Activated T-helper 17 cell treated with anti-CD3 and anti-CD28 coated beads, Interleukin-2, amount 50 U/mL, for 72 hours (primary cell): ENCODE results near the gene MUL1. TPM values are rescaled to one million over a fixed set of nuclear protein-coding genes. Genes with fewer than 3 reads are reported as not detected.

Source experiments
- ATAC-seq: fragments of 150-1000 bp; cut with Tn5 transposase; replicated peaks from 2 replicates; pipeline ENCODE4 v1.10.0; 2021; ENCODE audit warnings: mild to moderate bottlenecking, moderate library complexity
- H3K27ac Mint-ChIP-seq: one replicate; pipeline ENCODE4 v1.8.0; 2022; ENCODE audit warnings: mixed read lengths
- H3K27me3 Mint-ChIP-seq: one replicate; pipeline ENCODE4 v1.8.0; 2022; ENCODE audit warnings: mixed read lengths
- H3K36me3 Mint-ChIP-seq: one replicate; pipeline ENCODE4 v1.8.0; 2022; ENCODE audit warnings: low read depth, mild to moderate bottlenecking, mixed read lengths
- H3K4me1 Mint-ChIP-seq: one replicate; pipeline ENCODE4 v1.8.0; 2022; ENCODE audit warnings: mixed read lengths
- H3K4me3 Mint-ChIP-seq: one replicate; pipeline ENCODE4 v1.8.0; 2022; ENCODE audit warnings: mild to moderate bottlenecking, mixed read lengths
- H3K9me3 Mint-ChIP-seq: one replicate; pipeline ENCODE4 v1.8.0; 2022; ENCODE audit warnings: mixed read lengths
- total RNA-seq, 2 donors: library from RNA; stranded (reverse); gene quantifications; one replicate each; pipeline ENCODE4 v1.2.3, GENCODE V29; 2022

MUL1 gene
- 10 to 100 TPM; 11.6 to 16.3 TPM for total RNA-seq

GRCh38 chr1:20507564-20508410 lies at the start of gene MUL1:
Gene MUL1 (minus strand): TSS chr1:20508151. CDS start chr1:20508024, 127 bp downstream.
- Mint-ChIP-seq H3K4me1 (peaks cover 10% of the 10 kb centered on the region), H3K27me3 (peaks cover under 1% of the 10 kb centered on the region), H3K4me3 (peak within 1 kb of the TSS; percentile 82), H3K27ac (peak within 1 kb of the TSS; percentile 74), H3K36me3 (peaks cover 24% of the 10 kb centered on the region), H3K9me3 (no peaks in the 10 kb centered on the region)
- peak; percentile 99 for ATAC-seq

GRCh38 chr1:20555758-20556120 lies 47.8 kb upstream of the MUL1 start:
- Mint-ChIP-seq H3K4me3 (no peak overlapping the region), H3K36me3 (no peaks in the 10 kb centered on the region), H3K27me3 (peaks cover 23% of the 10 kb centered on the region), H3K9me3 (no peaks in the 10 kb centered on the region), H3K4me1 (no peaks in the 10 kb centered on the region), H3K27ac (no peak overlapping the region)
- ATAC-seq, result no peak

- no peaks in the 10 kb centered on the region for H3K9me3 Mint-ChIP-seq
- no peak for ATAC-seq
- H3K36me3 Mint-ChIP-seq, result no peaks in the 10 kb centered on the region
- H3K27ac Mint-ChIP-seq, result no peak overlapping the region
- H3K27me3 Mint-ChIP-seq, result peaks cover 22% of the 10 kb centered on the region
- H3K4me3 Mint-ChIP-seq, result no peak overlapping the region
- H3K4me1 Mint-ChIP-seq, result no peaks in the 10 kb centered on the region
Measured at GRCh38 chr1:20555025-20555757, 47.2 kb upstream of the MUL1 start.

GRCh38 chr1:20552728-20553445 lies 44.9 kb upstream of the MUL1 start:
- peaks cover 19% of the 10 kb centered on the region for H3K27me3 Mint-ChIP-seq
- no peaks in the 10 kb centered on the region for H3K4me1 Mint-ChIP-seq
- no peak for ATAC-seq
- H3K36me3 Mint-ChIP-seq, result no peaks in the 10 kb centered on the region
- no peak overlapping the region for H3K4me3 Mint-ChIP-seq
- H3K27ac Mint-ChIP-seq, result no peak overlapping the region
- no peaks in the 10 kb centered on the region for H3K9me3 Mint-ChIP-seq

GRCh38 chr1:20551945-20552727 lies 44.2 kb upstream of the MUL1 start, which contains the start of gene FAM43B:
Gene FAM43B (plus strand): TSS chr1:20552573. CDS start chr1:20552974, 401 bp downstream.
- Mint-ChIP-seq H3K36me3 (no peaks in the 10 kb centered on the region), H3K4me3 (no peak within 1 kb of the TSS), H3K9me3 (no peaks in the 10 kb centered on the region), H3K27me3 (peaks cover 19% of the 10 kb centered on the region), H3K4me1 (no peaks in the 10 kb centered on the region), H3K27ac (no peak within 1 kb of the TSS)
- no peak for ATAC-seq

GRCh38 chr1:20551161-20551560 lies 43.2 kb upstream of the MUL1 start:
- Mint-ChIP-seq H3K27ac (no peak overlapping the region), H3K4me1 (no peaks in the 10 kb centered on the region), H3K27me3 (peaks cover 25% of the 10 kb centered on the region), H3K36me3 (no peaks in the 10 kb centered on the region), H3K4me3 (no peak overlapping the region), H3K9me3 (no peaks in the 10 kb centered on the region)
- ATAC-seq, result no peak

- no peaks in the 10 kb centered on the region for H3K36me3 Mint-ChIP-seq
- no peak for ATAC-seq
- no peaks in the 10 kb centered on the region for H3K4me1 Mint-ChIP-seq
- H3K27ac Mint-ChIP-seq, result no peak overlapping the region
- no peaks in the 10 kb centered on the region for H3K9me3 Mint-ChIP-seq
- peaks cover 27% of the 10 kb centered on the region for H3K27me3 Mint-ChIP-seq
- no peak overlapping the region for H3K4me3 Mint-ChIP-seq
Measured at GRCh38 chr1:20546637-20547036, 38.7 kb upstream of the MUL1 start.

GRCh38 chr1:20540281-20540680 lies 32.3 kb upstream of the MUL1 start:
- Mint-ChIP-seq H3K27me3 (peaks cover 35% of the 10 kb centered on the region), H3K36me3 (no peaks in the 10 kb centered on the region), H3K27ac (no peak overlapping the region), H3K9me3 (no peaks in the 10 kb centered on the region), H3K4me1 (no peaks in the 10 kb centered on the region), H3K4me3 (no peak overlapping the region)
- ATAC-seq, result no peak

- no peaks in the 10 kb centered on the region for H3K36me3 Mint-ChIP-seq
- H3K4me1 Mint-ChIP-seq, result no peaks in the 10 kb centered on the region
- peaks cover 47% of the 10 kb centered on the region for H3K27me3 Mint-ChIP-seq
- H3K4me3 Mint-ChIP-seq, result no peak overlapping the region
- no peaks in the 10 kb centered on the region for H3K9me3 Mint-ChIP-seq
- H3K27ac Mint-ChIP-seq, result no peak overlapping the region
- no peak for ATAC-seq
Measured at GRCh38 chr1:20538760-20539551, 31.0 kb upstream of the MUL1 start.

- Mint-ChIP-seq H3K9me3 (no peaks in the 10 kb centered on the region), H3K27ac (no peak overlapping the region), H3K36me3 (no peaks in the 10 kb centered on the region), H3K4me1 (no peaks in the 10 kb centered on the region), H3K4me3 (no peak overlapping the region), H3K27me3 (peaks cover 50% of the 10 kb centered on the region)
- ATAC-seq, result no peak
Measured at GRCh38 chr1:20538227-20538626, 30.3 kb upstream of the MUL1 start.

GRCh38 chr1:20534659-20535417 lies 26.9 kb upstream of the MUL1 start:
- Mint-ChIP-seq H3K27me3 (peaks cover 48% of the 10 kb centered on the region), H3K27ac (no peak overlapping the region), H3K9me3 (no peaks in the 10 kb centered on the region), H3K4me3 (no peak overlapping the region), H3K4me1 (no peaks in the 10 kb centered on the region), H3K36me3 (no peaks in the 10 kb centered on the region)
- no peak for ATAC-seq

GRCh38 chr1:20533635-20534034 lies 25.7 kb upstream of the MUL1 start:
- Mint-ChIP-seq H3K36me3 (no peaks in the 10 kb centered on the region), H3K9me3 (no peaks in the 10 kb centered on the region), H3K4me1 (no peaks in the 10 kb centered on the region), H3K27ac (no peak overlapping the region), H3K4me3 (no peak overlapping the region), H3K27me3 (peaks cover 50% of the 10 kb centered on the region)
- ATAC-seq, result no peak

GRCh38 chr1:20530901-20531300 lies 22.9 kb upstream of the MUL1 start:
- H3K4me3 Mint-ChIP-seq, result no peak overlapping the region
- no peaks in the 10 kb centered on the region for H3K9me3 Mint-ChIP-seq
- H3K27me3 Mint-ChIP-seq, result peaks cover 57% of the 10 kb centered on the region
- no peak overlapping the region for H3K27ac Mint-ChIP-seq
- no peaks in the 10 kb centered on the region for H3K4me1 Mint-ChIP-seq
- H3K36me3 Mint-ChIP-seq, result no peaks in the 10 kb centered on the region
- ATAC-seq, result no peak
